BJ (cell line): ENCODE data around the gene KIRREL3. TPM values are rescaled to one million over a fixed set of nuclear protein-coding genes. Genes with fewer than 3 reads are reported as not detected.

Source experiments
- CTCF ChIA-PET: fragments of 350-600 bp; formaldehyde crosslinking; extraction: SDS; loops from one replicate; lab custom pipeline; 2021; ENCODE audit warnings: antibody characterized with exemption, inconsistent platforms; lab: Yijun Ruan, JAX
- POLR2A ChIA-PET: fragments of 300-600 bp; sonication (Branson Sonifier 250); formaldehyde crosslinking; extraction: SDS; loops from one replicate; lab custom pipeline; 2021; ENCODE audit warnings: antibody characterized with exemption; lab: Charles Lee
- DNase-seq: peaks from one replicate; pipeline ENCODE4 v3.0.0-alpha.2; 2011; ENCODE audit warnings: low read depth
- H3K27me3 ChIP-seq: 2 replicates; pipeline ENCODE4 v1.6.0; 2011; ENCODE audit warnings: low read length; ENCODE audit not compliant: control insufficient read depth, insufficient read depth
- H3K36me3 ChIP-seq: 2 replicates; pipeline ENCODE4 v1.5.1; 2011; ENCODE audit warnings: low read length; ENCODE audit not compliant: control insufficient read depth, insufficient read depth
- H3K4me3 ChIP-seq: 2 replicates; pipeline ENCODE4 v1.5.1; 2011; ENCODE audit warnings: low read depth, mild to moderate bottlenecking, control low read depth, low read length
- CTCF ChIP-seq: IDR thresholded peaks from 2 replicates; pipeline ENCODE4 v1.5.1; 2011; ENCODE audit warnings: low read depth, mild to moderate bottlenecking, control low read depth, inconsistent platforms, low read length, moderate library complexity; ENCODE audit not compliant: insufficient read depth
- polyA plus RNA-seq: library from polyadenylated mRNA; depleted of rRNA; stranded (reverse); fragments of >200 nt; gene quantifications from 2 replicates; pipeline ENCODE4 v1.2.3, GENCODE V29; 2011

The KIRREL3 gene
- polyA plus RNA-seq, 1 experiment, result 19.6 TPM

GRCh38 chr11:126526471-126526870, 474.1 kb downstream of the KIRREL3 start:
- ChIA-PET POLR2A (no interaction called here), CTCF (interaction anchor here (1.4 kb wide), 1 partner anchor 12 kb away, joined by 4 read pairs; no protein-coding TSS in a partner anchor)
- no peak for TF ChIP-seq CTCF
- Histone ChIP-seq H3K27me3 (no peaks in the 10 kb centered on the region), H3K4me3 (no peak overlapping the region), H3K36me3 (peaks cover 2% of the 10 kb centered on the region; the same call in 1 of the 2 replicates)
- DNase-seq, result no peak

GRCh38 chr11:126525702-126526101, 474.9 kb downstream of the KIRREL3 start:
- peaks cover 5% of the 10 kb centered on the region for H3K36me3 ChIP-seq
- no peak for DNase-seq
- no peaks in the 10 kb centered on the region for H3K27me3 ChIP-seq
- H3K4me3 ChIP-seq, result no peak overlapping the region
- POLR2A ChIA-PET, result no interaction called here
- no peak for TF ChIP-seq CTCF
- CTCF ChIA-PET, result interaction anchor here (1.0 kb wide), 1 partner anchor 14 kb away, joined by 3 read pairs; no protein-coding TSS in a partner anchor

- CTCF ChIA-PET, result interaction anchor here (1.0 to 1.1 kb wide), 2 partner anchors 13 to 15 kb away, joined by 3 read pairs; no protein-coding TSS in a partner anchor
- Histone ChIP-seq H3K4me3 (no peak overlapping the region), H3K27me3 (no peaks in the 10 kb centered on the region), H3K36me3 (peaks cover 5% of the 10 kb centered on the region)
- no peak for DNase-seq
- POLR2A ChIA-PET, result no interaction called here
- TF ChIP-seq CTCF, result no peak
These were observed 475.4 kb downstream of the KIRREL3 start for GRCh38 chr11:126525216-126525615.

GRCh38 chr11:126523441-126524205, 476.9 kb downstream of the KIRREL3 start:
- no peaks in the 10 kb centered on the region for H3K27me3 ChIP-seq
- H3K36me3 ChIP-seq, result peaks cover 8% of the 10 kb centered on the region
- no peak for TF ChIP-seq CTCF
- DNase-seq, result no peak
- POLR2A ChIA-PET, result no interaction called here
- no peak overlapping the region for H3K4me3 ChIP-seq
- CTCF ChIA-PET, result interaction anchor here (1.1 kb wide), 1 partner anchor 11 kb away, joined by 3 read pairs; no protein-coding TSS in a partner anchor

GRCh38 chr11:126522606-126523005, 478.0 kb downstream of the KIRREL3 start:
- peaks cover 8% of the 10 kb centered on the region for H3K36me3 ChIP-seq
- H3K4me3 ChIP-seq, result no peak overlapping the region
- TF ChIP-seq CTCF, result no peak
- ChIA-PET CTCF (no interaction called here), POLR2A (no interaction called here)
- DNase-seq, result no peak
- H3K27me3 ChIP-seq, result no peaks in the 10 kb centered on the region
